NCI-H1105 (cell line): ENCODE measurements around the gene LRRC4C.

Source experiments
- DNase-seq: peaks from one replicate; lab custom pipeline; 2025; lab: John Stamatoyannopoulos, UW

Gene LRRC4C

DNA sequence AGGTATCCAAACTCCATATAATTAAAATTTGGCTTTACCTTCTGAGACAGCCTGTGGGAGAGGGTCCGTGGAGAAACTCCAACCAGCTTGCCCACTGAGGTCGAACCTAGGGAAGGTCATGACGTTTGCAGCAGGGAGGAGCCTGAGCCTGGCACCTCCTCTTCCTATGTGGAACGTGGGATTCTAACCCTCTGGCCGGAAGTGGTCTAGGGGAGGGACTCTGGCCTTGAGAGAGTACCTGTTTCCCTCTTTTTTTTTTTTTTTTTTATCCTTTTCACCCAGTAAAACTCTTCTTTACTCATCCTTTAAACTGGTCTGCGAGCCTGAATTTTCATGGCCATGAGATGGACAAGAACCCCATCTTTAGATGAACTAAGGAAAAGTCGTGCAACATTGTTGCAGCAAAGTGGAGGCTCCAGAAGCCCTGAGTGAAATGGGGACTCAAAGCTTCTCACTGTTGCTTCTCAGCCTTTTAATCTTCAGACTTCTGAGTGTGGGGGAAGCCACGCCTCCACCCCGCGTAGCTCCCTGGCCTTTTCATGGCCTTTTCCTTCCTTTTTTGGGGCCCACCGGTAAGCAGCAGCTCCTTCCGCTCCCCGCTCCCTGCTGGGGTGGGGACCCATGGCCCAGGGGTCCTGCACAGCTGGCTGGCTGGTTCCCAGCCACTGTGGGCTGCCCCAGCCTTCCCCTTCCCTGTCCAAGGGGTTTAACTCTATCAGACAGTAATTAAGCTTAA, 1359.9 kb downstream of the LRRC4C start:
- DNase-seq, result no peak

DNA sequence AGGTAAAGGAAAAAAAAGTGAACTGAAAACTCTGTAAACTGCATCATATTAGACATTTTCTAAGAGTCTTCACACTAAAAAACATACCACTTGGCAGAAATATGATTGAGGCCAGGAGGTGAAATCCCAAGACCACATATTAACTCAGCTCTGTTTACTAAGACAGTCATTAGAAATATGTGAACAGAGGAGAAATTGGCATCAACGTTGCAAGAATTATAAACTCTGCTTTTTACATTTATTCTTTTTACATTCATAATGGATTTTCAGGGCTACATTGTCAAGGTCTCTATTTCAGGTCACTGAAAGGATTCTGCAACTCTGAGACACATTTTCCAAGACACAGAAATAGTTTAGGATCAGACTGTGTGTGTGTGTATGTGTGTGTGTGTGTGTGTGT, 1364.0 kb downstream of the LRRC4C start:
- no peak for DNase-seq

- DNase-seq, result no peak
Observed at GRCh38 chr11:40094954-40095353, 1364.5 kb downstream of the LRRC4C start.

DNA sequence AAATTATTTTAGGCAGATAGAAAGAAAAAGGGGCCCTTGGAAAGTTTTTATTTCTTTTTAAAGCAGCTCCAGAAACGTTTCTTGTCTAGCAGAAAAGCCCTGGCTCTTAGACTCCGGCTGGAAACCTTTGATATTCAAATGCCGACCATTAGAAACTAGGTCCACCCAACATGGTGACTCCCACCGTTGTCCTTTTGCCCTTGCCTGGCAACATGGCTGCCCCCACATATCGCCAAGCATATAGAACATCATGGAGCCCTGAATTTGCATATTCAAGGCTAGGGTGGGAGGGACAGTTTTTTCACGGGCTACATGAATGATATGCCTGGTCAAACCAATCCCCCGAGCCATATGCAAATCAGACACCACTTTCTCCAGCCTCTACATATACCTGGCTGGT, 1379.0 kb downstream of the LRRC4C start:
- no peak for DNase-seq
